Panc1 (cell line): ENCODE measurements around the gene CNRIP1. TPM values are rescaled to one million over a fixed set of nuclear protein-coding genes. Genes with fewer than 3 reads are reported as not detected.

Source experiments
- ATAC-seq: fragments of 200-7000 bp; cut with Tn5 transposase; 2 replicates; pipeline ENCODE4 v1.9.1; 2020; ENCODE audit warnings: mild to moderate bottlenecking, moderate library complexity
- BruUV-seq: library from RNA; stranded (reverse); fragments of 400-500 nt; replicated peaks from 2 replicates; lab custom pipeline; 2021; lab: Mats Ljungman, UMichigan
- CTCF ChIA-PET: fragments of 300-600 bp; sonication (Branson Sonifier 250); formaldehyde crosslinking; loops from one replicate; lab custom pipeline; 2022; ENCODE audit warnings: antibody characterized with exemption; lab: Charles Lee
- POLR2A ChIA-PET: fragments of 300-600 bp; sonication (Branson Sonifier 250); formaldehyde crosslinking; loops from one replicate; lab custom pipeline; 2022; ENCODE audit warnings: antibody characterized with exemption; lab: Charles Lee
- DNase-seq: peaks from one replicate; pipeline ENCODE4 v3.0.0-alpha.2; 2010; ENCODE audit warnings: low read depth, low spot score
- H3K27ac ChIP-seq: 2 replicates; pipeline ENCODE4 v1.5.1; 2011; ENCODE audit warnings: mild to moderate bottlenecking, low read length, inconsistent platforms
- H3K27me3 ChIP-seq: fragments of 200-500 bp; sonication (Bioruptor generic); 2 replicates; pipeline ENCODE4 v1.6.0; 2014; ENCODE audit warnings: low read length, inconsistent platforms; ENCODE audit not compliant: control insufficient read depth, insufficient read depth
- H3K36me3 ChIP-seq: fragments of 200-500 bp; sonication (Bioruptor generic); 2 replicates; pipeline ENCODE4 v1.5.1; 2014; ENCODE audit warnings: inconsistent platforms, mild to moderate bottlenecking, low read length, moderate library complexity; ENCODE audit not compliant: control insufficient read depth, insufficient read depth
- H3K4me1 ChIP-seq: 2 replicates; pipeline ENCODE4 v1.5.1; 2011; ENCODE audit warnings: inconsistent platforms, mild to moderate bottlenecking, low read length, moderate library complexity; ENCODE audit not compliant: control insufficient read depth, insufficient read depth
- H3K4me3 ChIP-seq, 2 experiments: 2 replicates each; pipeline ENCODE4 v1.5.1; 2011 to 2012; ENCODE audit warnings: low read depth in 2 of 2, low read length in 2 of 2, mild to moderate bottlenecking in 2 of 2, inconsistent platforms in 1 of 2, moderate library complexity in 1 of 2
- H3K9me3 ChIP-seq: fragments of 200-500 bp; sonication (Bioruptor generic); 2 replicates; pipeline ENCODE4 v1.5.1; 2014; ENCODE audit warnings: low read depth, mild to moderate bottlenecking, inconsistent platforms, low read length, moderate library complexity; ENCODE audit not compliant: control insufficient read depth, insufficient read depth
- POLR2AphosphoS5 ChIP-seq: IDR thresholded peaks from 2 replicates; pipeline ENCODE4 v1.6.1; 2012; ENCODE audit warnings: mild to moderate bottlenecking, low read depth, low read length, moderate library complexity
- SIN3A ChIP-seq: IDR thresholded peaks from 2 replicates; pipeline ENCODE4 v1.6.1; 2012; ENCODE audit warnings: low read depth, mild to moderate bottlenecking, low read length, moderate library complexity, borderline replicate concordance; ENCODE audit not compliant: insufficient read depth
- TCF7L2 ChIP-seq: IDR thresholded peaks from 2 replicates; pipeline ENCODE4 v1.6.1; 2011; ENCODE audit warnings: mild to moderate bottlenecking, low read depth, low read length, inconsistent platforms
- in situ Hi-C: cut with HindIII; loops from 2 replicates; pipeline ENCODE4 v1.10.0; 2016; ENCODE audit warnings: low sequenced_read_pairs, low pct_unique_long_range_greater_than_20kb
- intact Hi-C: fragments of 100-400 bp; cut with micrococcal nuclease; formaldehyde crosslinking; loops from one replicate; pipeline ENCODE4 v1.10.0; 2022; ENCODE audit not compliant: unreplicated experiment
- total RNA-seq: library from RNA; stranded (reverse); gene quantifications from one replicate; pipeline ENCODE4 v1.2.1, GENCODE V29; 2021; ENCODE audit not compliant: unreplicated experiment
- TF ChIP-seq, protein P1 (sequence below), 2 experiments: IDR thresholded peaks; 2 replicates each; pipeline ENCODE4 v1.6.1; 2011 to 2012; ENCODE audit warnings: low read depth in 2 of 2, control low read depth in 1 of 2, low read length in 1 of 2, mild to moderate bottlenecking in 1 of 2, moderate library complexity in 1 of 2; ENCODE audit not compliant: insufficient read depth in 1 of 2
- TF ChIP-seq, protein P2 (sequence below): fragments of 450-650 bp; IDR thresholded peaks from 2 replicates; pipeline ENCODE4 v1.5.1; 2017; ENCODE audit warnings: mild to moderate bottlenecking

CNRIP1 gene
- total RNA-seq, 1 experiment from 2014 or later = not detected

DNA sequence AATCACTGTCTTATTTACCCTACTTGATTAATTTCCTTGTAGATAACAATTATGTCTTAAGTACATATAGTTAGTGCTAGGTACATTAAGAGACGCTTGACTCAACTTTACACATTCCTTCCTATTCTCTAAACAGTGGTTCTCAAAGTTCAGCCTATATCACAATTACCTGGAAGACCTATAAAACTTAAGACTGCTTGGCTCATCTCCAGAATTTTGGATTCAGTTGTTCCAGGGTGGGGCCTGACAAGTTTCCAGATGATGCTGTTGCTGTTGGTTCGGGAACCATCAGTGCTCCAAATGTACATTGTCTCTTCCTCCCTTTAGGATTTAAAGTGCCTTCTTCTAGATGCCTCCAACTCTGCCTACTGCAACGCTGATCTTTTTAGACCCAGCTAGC lies 71.4 kb downstream of the CNRIP1 start:
- H3K9me3 ChIP-seq = no peaks in the 10 kb centered on the region
- intact Hi-C loops (no loop called here), in situ Hi-C loops (no loop called here)
- no TSS peak for BruUV-seq
- no peaks in the 10 kb centered on the region for H3K27me3 ChIP-seq
- H3K36me3 ChIP-seq = peaks cover 10% of the 10 kb centered on the region
- CTCF ChIA-PET = no interaction called here
- ATAC-seq (no peak), DNase-seq (no peak)
- TF ChIP-seq POLR2AphosphoS5 = no peak
- TF ChIP-seq, protein P1, sequence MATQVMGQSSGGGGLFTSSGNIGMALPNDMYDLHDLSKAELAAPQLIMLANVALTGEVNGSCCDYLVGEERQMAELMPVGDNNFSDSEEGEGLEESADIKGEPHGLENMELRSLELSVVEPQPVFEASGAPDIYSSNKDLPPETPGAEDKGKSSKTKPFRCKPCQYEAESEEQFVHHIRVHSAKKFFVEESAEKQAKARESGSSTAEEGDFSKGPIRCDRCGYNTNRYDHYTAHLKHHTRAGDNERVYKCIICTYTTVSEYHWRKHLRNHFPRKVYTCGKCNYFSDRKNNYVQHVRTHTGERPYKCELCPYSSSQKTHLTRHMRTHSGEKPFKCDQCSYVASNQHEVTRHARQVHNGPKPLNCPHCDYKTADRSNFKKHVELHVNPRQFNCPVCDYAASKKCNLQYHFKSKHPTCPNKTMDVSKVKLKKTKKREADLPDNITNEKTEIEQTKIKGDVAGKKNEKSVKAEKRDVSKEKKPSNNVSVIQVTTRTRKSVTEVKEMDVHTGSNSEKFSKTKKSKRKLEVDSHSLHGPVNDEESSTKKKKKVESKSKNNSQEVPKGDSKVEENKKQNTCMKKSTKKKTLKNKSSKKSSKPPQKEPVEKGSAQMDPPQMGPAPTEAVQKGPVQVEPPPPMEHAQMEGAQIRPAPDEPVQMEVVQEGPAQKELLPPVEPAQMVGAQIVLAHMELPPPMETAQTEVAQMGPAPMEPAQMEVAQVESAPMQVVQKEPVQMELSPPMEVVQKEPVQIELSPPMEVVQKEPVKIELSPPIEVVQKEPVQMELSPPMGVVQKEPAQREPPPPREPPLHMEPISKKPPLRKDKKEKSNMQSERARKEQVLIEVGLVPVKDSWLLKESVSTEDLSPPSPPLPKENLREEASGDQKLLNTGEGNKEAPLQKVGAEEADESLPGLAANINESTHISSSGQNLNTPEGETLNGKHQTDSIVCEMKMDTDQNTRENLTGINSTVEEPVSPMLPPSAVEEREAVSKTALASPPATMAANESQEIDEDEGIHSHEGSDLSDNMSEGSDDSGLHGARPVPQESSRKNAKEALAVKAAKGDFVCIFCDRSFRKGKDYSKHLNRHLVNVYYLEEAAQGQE (IDR thresholded peaks at IDR 0.05; ENCODE audit: insufficient read depth in 1 of 2, low read depth in 2 of 2, low read length in 1 of 2) = no peak
- TF ChIP-seq, protein P2, sequence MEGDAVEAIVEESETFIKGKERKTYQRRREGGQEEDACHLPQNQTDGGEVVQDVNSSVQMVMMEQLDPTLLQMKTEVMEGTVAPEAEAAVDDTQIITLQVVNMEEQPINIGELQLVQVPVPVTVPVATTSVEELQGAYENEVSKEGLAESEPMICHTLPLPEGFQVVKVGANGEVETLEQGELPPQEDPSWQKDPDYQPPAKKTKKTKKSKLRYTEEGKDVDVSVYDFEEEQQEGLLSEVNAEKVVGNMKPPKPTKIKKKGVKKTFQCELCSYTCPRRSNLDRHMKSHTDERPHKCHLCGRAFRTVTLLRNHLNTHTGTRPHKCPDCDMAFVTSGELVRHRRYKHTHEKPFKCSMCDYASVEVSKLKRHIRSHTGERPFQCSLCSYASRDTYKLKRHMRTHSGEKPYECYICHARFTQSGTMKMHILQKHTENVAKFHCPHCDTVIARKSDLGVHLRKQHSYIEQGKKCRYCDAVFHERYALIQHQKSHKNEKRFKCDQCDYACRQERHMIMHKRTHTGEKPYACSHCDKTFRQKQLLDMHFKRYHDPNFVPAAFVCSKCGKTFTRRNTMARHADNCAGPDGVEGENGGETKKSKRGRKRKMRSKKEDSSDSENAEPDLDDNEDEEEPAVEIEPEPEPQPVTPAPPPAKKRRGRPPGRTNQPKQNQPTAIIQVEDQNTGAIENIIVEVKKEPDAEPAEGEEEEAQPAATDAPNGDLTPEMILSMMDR = no peak
- no peak for TF ChIP-seq TCF7L2
- TF ChIP-seq SIN3A = no peak
- POLR2A ChIA-PET = no interaction called here
- no peak overlapping the region for H3K27ac ChIP-seq
- H3K4me1 ChIP-seq = peaks cover 39% of the 10 kb centered on the region
- H3K4me3 ChIP-seq = no peak overlapping the region

DNA sequence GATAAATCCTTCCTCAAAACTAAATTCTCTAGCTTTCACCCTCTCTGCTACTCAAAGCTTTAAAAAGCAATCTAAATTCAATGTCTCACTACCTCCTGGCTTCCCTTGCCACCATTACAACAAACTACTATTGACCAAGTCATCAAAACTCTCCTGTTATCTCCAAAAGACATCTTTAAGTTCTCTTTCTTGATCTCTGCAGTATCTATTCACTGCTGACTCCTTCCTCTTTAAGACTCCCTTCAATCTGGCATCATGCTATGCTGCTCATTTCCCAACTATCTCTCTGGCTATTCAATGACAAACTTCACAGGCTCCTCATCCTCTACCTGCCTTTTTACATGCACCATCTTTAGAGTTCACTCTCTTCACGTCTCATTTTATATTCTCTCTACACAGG lies 73.4 kb downstream of the CNRIP1 start:
- Histone ChIP-seq H3K27ac (no peak overlapping the region), H3K36me3 (peaks cover 10% of the 10 kb centered on the region), H3K27me3 (no peaks in the 10 kb centered on the region), H3K4me1 (peaks cover 39% of the 10 kb centered on the region), H3K9me3 (no peaks in the 10 kb centered on the region), H3K4me3 (no peak overlapping the region)
- ChIA-PET CTCF (no interaction called here), POLR2A (no interaction called here)
- TF ChIP-seq, protein P2 = no peak
- TF ChIP-seq, protein P1 (IDR thresholded peaks at IDR 0.05; ENCODE audit: insufficient read depth in 1 of 2, low read depth in 2 of 2, low read length in 1 of 2) = no peak
- TF ChIP-seq TCF7L2 (no peak), SIN3A (no peak), POLR2AphosphoS5 (no peak)
- DNase-seq (no peak), ATAC-seq (no peak)
- intact Hi-C loops = no loop called here
- in situ Hi-C loops = no loop called here
- BruUV-seq = no TSS peak
